HEK293 (cell line): Measurements from ENCODE around the gene IRF3.

Experiments used
- CTCF ChIP-seq: fragments of 450-650 bp; formaldehyde crosslinking; IDR thresholded peaks from 2 replicates; pipeline ENCODE4 v1.5.1; 2016; ENCODE audit warnings: missing biosample characterization, missing genetic modification characterization
- GLIS1 ChIP-seq: fragments of 450-650 bp; formaldehyde crosslinking; IDR thresholded peaks from 2 replicates; pipeline ENCODE4 v1.5.1; 2016; ENCODE audit warnings: missing biosample characterization, missing genetic modification characterization
- HIC1 ChIP-seq: fragments of 450-650 bp; formaldehyde crosslinking; IDR thresholded peaks from 2 replicates; pipeline ENCODE4 v1.5.1; 2016; ENCODE audit warnings: missing biosample characterization, missing genetic modification characterization
- KLF8 ChIP-seq: fragments of 450-650 bp; formaldehyde crosslinking; IDR thresholded peaks from 2 replicates; pipeline ENCODE4 v1.5.1; 2016; ENCODE audit warnings: missing biosample characterization, missing genetic modification characterization
- OVOL3 ChIP-seq: fragments of 450-650 bp; formaldehyde crosslinking; IDR thresholded peaks from 2 replicates; pipeline ENCODE4 v1.5.1; 2016; ENCODE audit warnings: missing biosample characterization, missing genetic modification characterization
- PBX3 ChIP-seq: sonication (generic); formaldehyde crosslinking; IDR thresholded peaks from 2 replicates; pipeline ENCODE4 v1.8.1; 2022; ENCODE audit warnings: mild to moderate bottlenecking, moderate library complexity, missing genetic modification reagents
- PRDM1 ChIP-seq: fragments of 450-650 bp; formaldehyde crosslinking; IDR thresholded peaks from 2 replicates; pipeline ENCODE4; 2016; ENCODE audit warnings: missing biosample characterization, missing genetic modification characterization
- PRDM10 ChIP-seq: fragments of 450-650 bp; formaldehyde crosslinking; IDR thresholded peaks from 2 replicates; pipeline ENCODE4 v1.5.1; 2016; ENCODE audit warnings: missing biosample characterization, missing genetic modification characterization
- SP7 ChIP-seq: fragments of 450-650 bp; formaldehyde crosslinking; IDR thresholded peaks from 2 replicates; pipeline ENCODE4 v1.5.1; 2016; ENCODE audit warnings: missing biosample characterization, missing genetic modification characterization
- ZBTB44 ChIP-seq: fragments of 450-650 bp; IDR thresholded peaks from 2 replicates; pipeline ENCODE4 v1.5.1; 2018; ENCODE audit warnings: missing biosample characterization, mild to moderate bottlenecking, missing genetic modification characterization
- ZBTB49 ChIP-seq: fragments of 450-650 bp; formaldehyde crosslinking; IDR thresholded peaks from 2 replicates; pipeline ENCODE4 v1.5.1; 2016; ENCODE audit warnings: missing biosample characterization, missing genetic modification characterization, low read depth
- ZEB2 ChIP-seq: fragments of 450-650 bp; formaldehyde crosslinking; IDR thresholded peaks from 2 replicates; pipeline ENCODE4 v1.5.1; 2016; ENCODE audit warnings: missing biosample characterization, missing genetic modification characterization
- ZNF169 ChIP-seq: fragments of 450-650 bp; formaldehyde crosslinking; IDR thresholded peaks from 2 replicates; pipeline ENCODE4 v1.5.1; 2016; ENCODE audit warnings: missing biosample characterization, missing genetic modification characterization
- ZNF2 ChIP-seq: fragments of 450-650 bp; formaldehyde crosslinking; IDR thresholded peaks from 2 replicates; pipeline ENCODE4 v1.5.1; 2016; ENCODE audit warnings: missing biosample characterization, missing genetic modification characterization
- ZNF366 ChIP-seq: fragments of 450-650 bp; formaldehyde crosslinking; conservative IDR thresholded peaks from 2 replicates; pipeline ENCODE4 v1.5.1; 2016; ENCODE audit warnings: missing biosample characterization, missing genetic modification characterization
- ZNF391 ChIP-seq: fragments of 450-650 bp; formaldehyde crosslinking; IDR thresholded peaks from 2 replicates; pipeline ENCODE4 v1.5.1; 2016; ENCODE audit warnings: low read depth, missing biosample characterization, missing genetic modification characterization, borderline replicate concordance
- ZNF501 ChIP-seq: fragments of 450-650 bp; formaldehyde crosslinking; IDR thresholded peaks from 2 replicates; pipeline ENCODE4 v1.5.1; 2016; ENCODE audit warnings: missing biosample characterization, missing genetic modification characterization
- ZNF561 ChIP-seq: fragments of 450-650 bp; IDR thresholded peaks from 2 replicates; pipeline ENCODE4 v1.5.1; 2018; ENCODE audit warnings: missing biosample characterization, missing genetic modification characterization, borderline replicate concordance
- ZNF629 ChIP-seq: fragments of 450-650 bp; formaldehyde crosslinking; IDR thresholded peaks from 2 replicates; pipeline ENCODE4 v1.5.1; 2017; ENCODE audit warnings: missing biosample characterization, missing genetic modification characterization
- ZNF654 ChIP-seq: fragments of 450-650 bp; formaldehyde crosslinking; IDR thresholded peaks from 2 replicates; pipeline ENCODE4 v1.5.1; 2016; ENCODE audit warnings: low read depth, missing biosample characterization, missing genetic modification characterization
- ZNF660 ChIP-seq: fragments of 450-650 bp; IDR thresholded peaks from 2 replicates; pipeline ENCODE4 v1.5.1; 2018; ENCODE audit warnings: missing biosample characterization, mild to moderate bottlenecking, missing genetic modification characterization
- ZNF843 ChIP-seq: fragments of 450-650 bp; formaldehyde crosslinking; IDR thresholded peaks from 2 replicates; pipeline ENCODE4 v1.5.1; 2016; ENCODE audit warnings: missing biosample characterization, missing genetic modification characterization
- ZXDB ChIP-seq: fragments of 450-650 bp; formaldehyde crosslinking; IDR thresholded peaks from 2 replicates; pipeline ENCODE4 v1.5.1; 2016; ENCODE audit warnings: missing biosample characterization, missing genetic modification characterization

IRF3 gene

GRCh38 chr19:49672131-49672919, 6.7 kb upstream of the IRF3 start (continued):
- TF ChIP-seq PRDM10, result peak; percentile 74
- TF ChIP-seq ZNF561 (tag by site-specific recombination), result peak; percentile 71
- TF ChIP-seq ZNF391 (tag by site-specific recombination), result 0 out of 2 replicates have a peak, but pooled peaks have one; percentile 52
- TF ChIP-seq ZNF660 (tag by site-specific recombination), result 0 out of 2 replicates have a peak, but pooled peaks have one; percentile 52
- TF ChIP-seq ZBTB49 (tag by site-specific recombination), result no peak
- TF ChIP-seq PRDM1 (tag by site-specific recombination), result no peak
- peak; percentile 44; the same call in 1 of the 2 replicates for TF ChIP-seq HIC1
- TF ChIP-seq ZEB2, result peak; percentile 54
- no peak for TF ChIP-seq ZBTB44 (tag by site-specific recombination)
- peak; percentile 98 for TF ChIP-seq ZNF2 (tag by site-specific recombination)
- peak; percentile 23; the same call in 1 of the 2 replicates for TF ChIP-seq ZNF654
- peak; percentile 90 for TF ChIP-seq GLIS1 (tag by site-specific recombination)
- peak; percentile 55; the same call in 1 of the 2 replicates for TF ChIP-seq ZXDB (tag by site-specific recombination)
- 0 out of 2 replicates have a peak, but pooled peaks have one; percentile 35 for TF ChIP-seq PBX3 (CRISPR knock-in tag)
- TF ChIP-seq ZNF169, result no peak
- no peak for TF ChIP-seq OVOL3 (tag by site-specific recombination)
- TF ChIP-seq ZNF843 (tag by site-specific recombination), result peak; percentile 50; the same call in 1 of the 2 replicates
- peak; percentile 98 for TF ChIP-seq CTCF (tag by site-specific recombination)
- peak; percentile 63 for TF ChIP-seq SP7 (tag by site-specific recombination)
- TF ChIP-seq ZNF629, result peak; percentile 35; the same call in 1 of the 2 replicates
- TF ChIP-seq KLF8 (tag by site-specific recombination), result no peak
- peak; percentile 36; the same call in 1 of the 2 replicates for TF ChIP-seq ZNF366
- TF ChIP-seq ZNF501 (tag by site-specific recombination), result peak; percentile 84
